ENCODE measurements around the gene DCAF17. TPM values are rescaled to one million over a fixed set of nuclear protein-coding genes. Genes with fewer than 3 reads are reported as not detected.

Gene DCAF17
- total RNA-seq, 2 donors from 2014 or later, result 22.7 to 31.7 TPM

GRCh38 chr2:171405546-171405945 lies 28.5 kb upstream of the DCAF17 start:
- Histone ChIP-seq H3K27me3 (ENCODE audit: control insufficient read depth, insufficient read depth, low read length, poor library complexity, severe bottlenecking) (no peaks in the 10 kb centered on the region), H3K36me3 (ENCODE audit: control insufficient read depth, insufficient read depth, low read length) (no peaks in the 10 kb centered on the region), H3K4me3 (ENCODE audit: low read length) (no peak overlapping the region), H3K9me3 (ENCODE audit: control insufficient read depth, low read length) (peaks cover 16% of the 10 kb centered on the region), H3K9ac (ENCODE audit: extremely low read depth, low read length, poor library complexity, severe bottlenecking) (no peak overlapping the region), H3K4me1 (ENCODE audit: control insufficient read depth, insufficient read depth, low read length) (no peaks in the 10 kb centered on the region), H3K27ac (ENCODE audit: low read depth, low read length) (no peak overlapping the region)
- Mint-ChIP-seq H3K36me3 (ENCODE audit: low read depth) (peaks cover 18% of the 10 kb centered on the region), H3K27ac (no peak overlapping the region), H3K4me3 (no peak overlapping the region), H3K9me3 (peaks cover 7% of the 10 kb centered on the region), H3K4me1 (peaks cover 16% of the 10 kb centered on the region), H3K27me3 (ENCODE audit: insufficient read depth) (no peaks in the 10 kb centered on the region)
- no peak for TF ChIP-seq CTCF (conservative IDR thresholded peaks at IDR 0.05)
- WGBS, 2 experiments (ENCODE audit: insufficient coverage in 1 of 2, insufficient read length in 1 of 2), result 80 to 90% methylated on average over 1 of the region's 1 CpG
- DNase-seq, result no peak

GRCh38 chr2:171406044-171406443 lies 28.0 kb upstream of the DCAF17 start:
- peaks cover 7% of the 10 kb centered on the region for H3K9me3 Mint-ChIP-seq
- peaks cover 16% of the 10 kb centered on the region for H3K9me3 ChIP-seq (ENCODE audit: control insufficient read depth, low read length)
- H3K27me3 Mint-ChIP-seq (ENCODE audit: insufficient read depth), result no peaks in the 10 kb centered on the region
- H3K4me3 ChIP-seq (ENCODE audit: low read length), result no peak overlapping the region
- WGBS, 2 experiments (ENCODE audit: insufficient coverage in 1 of 2, insufficient read length in 1 of 2), result 100% methylated on average over 1 of the region's 1 CpG; no CpG with 5 or more reads in 1 of the 2 experiments
- H3K9ac ChIP-seq (ENCODE audit: extremely low read depth, low read length, poor library complexity, severe bottlenecking), result no peak overlapping the region
- H3K4me1 ChIP-seq (ENCODE audit: control insufficient read depth, insufficient read depth, low read length), result no peaks in the 10 kb centered on the region
- H3K4me3 Mint-ChIP-seq, result no peak overlapping the region
- no peak for DNase-seq
- no peaks in the 10 kb centered on the region for H3K36me3 ChIP-seq (ENCODE audit: control insufficient read depth, insufficient read depth, low read length)
- TF ChIP-seq CTCF (conservative IDR thresholded peaks at IDR 0.05), result no peak
- H3K27ac ChIP-seq (ENCODE audit: low read depth, low read length), result no peak overlapping the region
- peaks cover 18% of the 10 kb centered on the region for H3K36me3 Mint-ChIP-seq (ENCODE audit: low read depth)
- H3K27me3 ChIP-seq (ENCODE audit: control insufficient read depth, insufficient read depth, low read length, poor library complexity, severe bottlenecking), result no peaks in the 10 kb centered on the region
- H3K4me1 Mint-ChIP-seq, result peaks cover 12% of the 10 kb centered on the region
- H3K27ac Mint-ChIP-seq, result no peak overlapping the region

GRCh38 chr2:171407030-171407675 lies 26.9 kb upstream of the DCAF17 start:
- H3K27ac Mint-ChIP-seq, result no peak overlapping the region
- DNase-seq, result no peak
- H3K27me3 ChIP-seq (ENCODE audit: control insufficient read depth, insufficient read depth, low read length, poor library complexity, severe bottlenecking), result no peaks in the 10 kb centered on the region
- H3K27me3 Mint-ChIP-seq (ENCODE audit: insufficient read depth), result no peaks in the 10 kb centered on the region
- H3K4me3 ChIP-seq (ENCODE audit: low read length), result no peak overlapping the region
- no peaks in the 10 kb centered on the region for H3K4me1 ChIP-seq (ENCODE audit: control insufficient read depth, insufficient read depth, low read length)
- H3K36me3 Mint-ChIP-seq (ENCODE audit: low read depth), result peaks cover 10% of the 10 kb centered on the region
- H3K27ac ChIP-seq (ENCODE audit: low read depth, low read length), result no peak overlapping the region
- H3K9ac ChIP-seq (ENCODE audit: extremely low read depth, low read length, poor library complexity, severe bottlenecking), result no peak overlapping the region
- 83 to 89% methylated on average over 1 to 4 of the region's 4 CpGs for WGBS, 2 experiments (ENCODE audit: insufficient coverage in 1 of 2, insufficient read length in 1 of 2)
- peaks cover 7% of the 10 kb centered on the region for H3K9me3 ChIP-seq (ENCODE audit: control insufficient read depth, low read length)
- peaks cover 12% of the 10 kb centered on the region for H3K4me1 Mint-ChIP-seq
- no peaks in the 10 kb centered on the region for H3K36me3 ChIP-seq (ENCODE audit: control insufficient read depth, insufficient read depth, low read length)
- no peak for TF ChIP-seq CTCF (conservative IDR thresholded peaks at IDR 0.05)
- peaks cover 3% of the 10 kb centered on the region for H3K9me3 Mint-ChIP-seq
- no peak overlapping the region for H3K4me3 Mint-ChIP-seq

Data from endodermal cell (in vitro differentiated cells).